K562 (cell line): Measurements from ENCODE around the gene PHOSPHO1. TPM values are rescaled to one million over a fixed set of nuclear protein-coding genes. Genes with fewer than 3 reads are reported as not detected.
A peak's percentile ranks its signal among the peaks of the same experiment; 100 is the strongest.

Experiments used
- BCL6 ChIP-seq: fragments of 250-450 bp; sonication (Bioruptor Pico); IDR thresholded peaks from 2 replicates; pipeline ENCODE4 v1.4.0; 2020
- CBX5 ChIP-seq: IDR thresholded peaks from 2 replicates; pipeline ENCODE4 v1.6.1; 2014; ENCODE audit warnings: low read depth, borderline replicate concordance
- COPS2 ChIP-seq: fragments of 450-650 bp; conservative IDR thresholded peaks from 2 replicates; pipeline ENCODE4 v1.6.1; 2016; ENCODE audit warnings: mild to moderate bottlenecking, moderate library complexity
- CREB1 ChIP-seq, 2 experiments: sonication (generic) in 1 of 2; formaldehyde crosslinking in 1 of 2; IDR thresholded peaks; 2 replicates each; pipeline versions ENCODE4 v1.6.1 to v1.8.0; 2012 to 2022; ENCODE audit warnings: inconsistent platforms in 1 of 2, mild to moderate bottlenecking in 1 of 2, missing genetic modification reagents in 1 of 2, moderate library complexity in 1 of 2
- E4F1 ChIP-seq: fragments of 250-450 bp; sonication (Bioruptor Pico); IDR thresholded peaks from 2 replicates; pipeline ENCODE4 v1.5.0; 2021; ENCODE audit warnings: mild to moderate bottlenecking, borderline replicate concordance
- FOSL1 ChIP-seq: fragments of 200-800 bp; sonication (Bioruptor generic); conservative IDR thresholded peaks from 2 replicates; pipeline ENCODE4 v1.6.1; 2016; ENCODE audit warnings: missing genetic modification characterization, missing compliant biosample characterization
- FUS ChIP-seq: fragments of 200-400 bp; formaldehyde crosslinking; optimal IDR thresholded peaks from 2 replicates; pipeline ENCODE3; 2017; ENCODE audit warnings: low read depth, low read length
- GTF3C2 ChIP-seq: IDR thresholded peaks from 3 replicates; pipeline ENCODE4 v1.6.1; 2011; ENCODE audit warnings: borderline replicate concordance, mild to moderate bottlenecking, moderate library complexity; ENCODE audit not compliant: insufficient read length; ENCODE audit errors: extremely low read depth
- MAFK ChIP-seq: IDR thresholded peaks from 2 replicates; pipeline ENCODE4 v1.6.1; 2011; ENCODE audit warnings: low read length, improper control_type of control experiment
- MTA3 ChIP-seq: fragments of 450-650 bp; formaldehyde crosslinking; IDR thresholded peaks from 2 replicates; pipeline ENCODE4 v1.6.1; 2017; ENCODE audit warnings: mild to moderate bottlenecking, borderline replicate concordance
- NFYB ChIP-seq: IDR thresholded peaks from 2 replicates; pipeline ENCODE4 v1.6.1; 2011; ENCODE audit warnings: mild to moderate bottlenecking, moderate library complexity; ENCODE audit not compliant: insufficient read length; ENCODE audit errors: extremely low read depth
- PCBP2 ChIP-seq: fragments of 200-400 bp; formaldehyde crosslinking; IDR thresholded peaks from 2 replicates; pipeline ENCODE4 v1.6.1; 2018; ENCODE audit warnings: low read length, low read depth, mild to moderate bottlenecking, moderate library complexity; ENCODE audit not compliant: poor library complexity, severe bottlenecking
- SRSF3 ChIP-seq: fragments of 200-400 bp; formaldehyde crosslinking; IDR thresholded peaks from 2 replicates; pipeline ENCODE4 v1.6.1; 2016; ENCODE audit warnings: mild to moderate bottlenecking, low read length, moderate library complexity; ENCODE audit not compliant: insufficient read depth
- STAT5B ChIP-seq: fragments of 250-450 bp; sonication (Bioruptor Pico); IDR thresholded peaks from 2 replicates; pipeline ENCODE4 v1.8.0; 2021; ENCODE audit warnings: mild to moderate bottlenecking, inconsistent platforms
- TOE1 ChIP-seq, 2 experiments: fragments of 450-650 bp in 1 of 2; sonication (generic) in 1 of 2; formaldehyde crosslinking in 1 of 2; IDR thresholded peaks; 2 replicates each; pipeline versions ENCODE4 v1.7.1 to v1.8.0; 2016 to 2022; ENCODE audit warnings: borderline replicate concordance in 2 of 2, mild to moderate bottlenecking in 2 of 2, antibody characterized with exemption in 1 of 2, inconsistent platforms in 1 of 2, low read depth in 1 of 2, missing genetic modification reagents in 1 of 2, moderate library complexity in 1 of 2
- TRIM24 ChIP-seq, 2 experiments: fragments of 450-650 bp; IDR thresholded peaks; 2 replicates each; pipeline ENCODE4 v1.6.1; 2016
- TRIM28 ChIP-seq: fragments of 450-650 bp; IDR thresholded peaks from 2 replicates; pipeline ENCODE4 v1.6.1; 2017
- ZBTB2 ChIP-seq: fragments of 450-650 bp; IDR thresholded peaks from 2 replicates; pipeline ENCODE4 v1.6.1; 2016; ENCODE audit warnings: antibody characterized with exemption
- ZBTB7A ChIP-seq: IDR thresholded peaks from 2 replicates; pipeline ENCODE4 v1.6.1; 2011; ENCODE audit warnings: low read depth, mild to moderate bottlenecking, low read length, moderate library complexity, borderline replicate concordance; ENCODE audit not compliant: control insufficient read depth
- ZNF121 ChIP-seq: sonication (generic); formaldehyde crosslinking; conservative IDR thresholded peaks from 2 replicates; pipeline ENCODE4 v1.8.0; 2022; ENCODE audit warnings: missing genetic modification reagents
- ZNF583 ChIP-seq: fragments of 250-450 bp; sonication (Bioruptor Pico); IDR thresholded peaks from 2 replicates; pipeline ENCODE4 v1.4.0; 2020
- polyA plus RNA-seq, 8 experiments: library from polyadenylated mRNA; depleted of rRNA in 4 of 8; stranded (reverse) in 5 of 8; unstranded in 3 of 8; fragments of >200 nt; fragmentation: Nextera tagmentation in 2 of 8; fragmentation: Illumina TruSeq in 1 of 8; extraction: Ambion mirVana in 2 of 8; extraction: Trizol in 1 of 8; gene quantifications; 2 replicates each; pipeline versions ENCODE4 v1.2.1 to v1.2.3, GENCODE V29; 2011 to 2014; ENCODE audit warnings: inconsistent platforms in 1 of 8, missing spikeins in 1 of 8
- total RNA-seq, 7 experiments: library from RNA; depleted of rRNA in 6 of 7; stranded (reverse); fragments of >200 nt in 6 of 7; fragmentation: Illumina TruSeq in 2 of 7; extraction: Trizol in 2 of 7; gene quantifications; 2 replicates each; pipeline versions ENCODE4 v1.2.1 to v1.2.3, GENCODE V29; 2011 to 2021; ENCODE audit warnings: low replicate concordance in 1 of 7

The PHOSPHO1 gene
- total and polyA plus RNA-seq, 9 of the 15 experiments (the other 6 are each of a cell fraction or from before 2014, with no cell fraction given): 0.06 to 0.07 TPM; not detected in 7

GRCh38 chr17:49230636-49231562, at the start of gene PHOSPHO1 (continued):
- TF ChIP-seq ZNF121 (CRISPR knock-in tag) (no peak), E4F1 (CRISPR knock-in tag) (no peak), TOE1 (IDR thresholded peaks at IDR 0.05; ENCODE audit: borderline replicate concordance) (no peak), TOE1 (CRISPR knock-in tag; IDR thresholded peaks at IDR 0.05; ENCODE audit: borderline replicate concordance, low read depth) (no peak), MAFK (no peak), TRIM28 (no peak), BCL6 (CRISPR knock-in tag) (no peak), ZBTB2 (no peak), SRSF3 (no peak), FOSL1 (tag) (no peak), COPS2 (no peak), TRIM24 (IDR thresholded peaks at IDR 0.05) (no peak), STAT5B (CRISPR knock-in tag) (no peak), MTA3 (no peak; the same call in 1 of the 2 replicates), ZNF583 (CRISPR knock-in tag) (no peak), NFYB (peak; percentile 64), ZBTB7A (peak; percentile 48; the same call in 1 of the 2 replicates), CREB1 (IDR thresholded peaks at IDR 0.05) (peak; percentile 43), CREB1 (CRISPR knock-in tag; IDR thresholded peaks at IDR 0.05) (peak; percentile 71), GTF3C2 (no peak), FUS (no peak), CBX5 (no peak), PCBP2 (no peak)
